Dermis microvascular lymphatic vessel endothelial cell (primary cell): ENCODE results near the gene PCDH1. TPM values are rescaled to one million over a fixed set of nuclear protein-coding genes. Genes with fewer than 3 reads are reported as not detected.

Source experiments
- DNase-seq, 2 donors: peaks; one replicate each; pipeline versions ENCODE4 v3.0.0 to v3.0.0-alpha.2; 2010; ENCODE audit warnings: low read depth in 2 of 2
- total RNA-seq: library from RNA; depleted of rRNA; stranded (reverse); fragments of >200 nt; gene quantifications from 2 replicates; pipeline ENCODE4 v1.2.1, GENCODE V29; 2014

PCDH1 gene
- total RNA-seq, 1 donor from 2014 or later = 37.4 TPM

DNA sequence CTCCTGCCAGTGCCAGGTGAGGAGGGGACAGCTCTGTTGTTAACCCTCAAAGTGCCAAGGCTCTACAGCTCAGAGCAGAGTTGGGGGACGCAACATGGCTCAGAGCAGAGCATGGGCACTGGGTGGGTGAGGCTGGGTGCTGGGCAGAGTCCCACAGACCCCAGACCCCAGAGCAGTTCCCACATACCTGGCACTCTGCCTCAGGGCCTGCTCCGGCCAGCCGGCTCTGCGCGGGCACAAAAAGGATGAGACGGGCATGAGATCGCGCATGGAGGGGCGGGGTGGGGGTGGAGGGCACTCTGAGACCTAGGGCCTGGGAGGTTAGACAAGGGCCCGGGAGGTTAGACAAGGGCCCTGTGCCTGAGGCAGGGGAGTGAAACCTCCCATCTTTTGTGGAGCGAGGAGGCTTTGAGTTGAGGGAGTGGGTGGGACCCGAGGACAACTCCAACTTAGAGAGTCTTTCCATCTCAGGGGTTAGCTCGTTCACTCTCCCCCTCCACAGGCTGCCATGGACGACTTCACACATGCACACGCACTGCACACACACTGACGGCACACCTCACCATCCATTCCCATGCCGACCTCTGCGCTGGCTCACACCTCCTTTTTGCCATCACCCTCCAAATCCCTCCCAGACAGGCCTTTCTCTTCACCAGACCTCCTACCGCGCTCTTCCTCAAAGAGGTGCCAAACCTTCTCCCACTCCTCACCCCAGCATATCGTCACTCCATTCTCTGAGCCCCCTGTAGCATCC is 22.0 kb downstream of the PCDH1 start:
- no peak for DNase-seq

DNA sequence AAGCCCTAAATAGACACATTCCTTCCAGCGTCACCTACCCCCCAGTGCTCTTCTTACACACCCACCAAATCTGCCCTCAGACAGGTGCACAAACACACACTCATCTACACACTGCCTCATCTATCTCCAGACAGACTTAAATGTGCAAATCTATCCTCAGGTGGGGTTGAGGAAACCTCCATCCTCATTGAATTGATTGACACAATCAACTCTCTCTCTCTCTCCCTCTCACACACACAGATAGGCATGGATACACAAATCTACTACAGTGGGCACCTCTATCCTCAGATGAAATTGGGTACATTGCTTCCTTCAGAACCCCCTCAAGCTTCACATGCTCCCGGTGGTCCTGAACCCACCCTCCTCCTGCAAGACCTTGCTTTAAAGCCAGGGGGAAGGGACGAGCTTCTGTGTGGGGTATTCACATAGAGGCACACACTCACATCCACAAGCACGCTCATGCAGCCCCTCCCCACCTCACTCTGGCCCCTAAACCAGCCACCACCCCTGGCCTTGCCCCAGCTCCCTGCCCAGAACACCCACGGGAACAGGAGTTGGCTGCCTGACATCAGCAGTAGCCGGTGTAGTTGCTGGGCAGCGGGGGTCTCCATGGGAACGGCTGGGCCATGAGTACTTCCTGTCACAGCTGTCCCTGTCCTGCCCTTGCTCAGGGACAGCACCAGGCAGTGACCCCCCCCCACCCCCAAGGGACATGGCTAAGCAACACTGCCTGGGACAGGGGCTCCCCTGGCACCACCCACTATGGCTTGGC is 22.8 kb downstream of the PCDH1 start:
- peak in 1 of 2 donors; percentile 15 for DNase-seq

DNA sequence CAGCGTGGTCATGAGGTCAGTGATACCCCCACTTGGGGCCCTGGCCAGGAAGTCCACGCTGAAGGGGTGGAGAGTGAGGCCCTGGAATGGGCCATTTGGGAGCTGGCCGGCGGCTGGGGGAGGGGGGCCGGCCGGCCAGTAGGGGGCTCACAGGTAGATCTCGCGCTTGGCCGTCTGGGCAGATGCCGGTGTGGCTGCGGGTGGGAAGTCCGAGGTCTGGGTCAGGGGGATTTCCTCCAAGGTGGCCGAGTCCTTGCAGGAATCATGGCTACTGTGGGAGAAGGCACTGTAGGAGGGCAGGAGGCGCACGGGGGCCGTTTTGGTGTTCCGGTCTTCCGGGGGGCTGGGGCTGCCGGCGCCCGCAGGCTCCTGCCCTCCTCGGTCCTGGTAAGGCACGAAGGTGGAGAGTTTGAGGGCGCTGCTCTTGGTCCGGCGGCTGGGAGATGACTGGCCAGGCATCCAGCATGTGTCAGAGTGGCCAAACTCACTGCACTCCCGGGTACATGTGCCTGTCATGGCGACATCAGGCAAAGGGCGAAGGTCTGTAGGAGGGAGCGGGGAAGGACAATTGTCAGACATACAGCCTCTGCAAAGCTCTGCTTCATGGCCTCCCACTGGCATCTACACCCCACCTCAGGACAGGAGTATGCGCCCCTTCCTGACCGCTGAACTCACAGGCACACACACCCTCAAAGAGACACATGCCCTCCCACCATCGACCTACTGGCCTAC is 24.1 kb downstream of the PCDH1 start:
- DNase-seq = no peak

- DNase-seq = no peak
Observed at GRCh38 chr5:141852448-141852847, 25.8 kb downstream of the PCDH1 start.

DNA sequence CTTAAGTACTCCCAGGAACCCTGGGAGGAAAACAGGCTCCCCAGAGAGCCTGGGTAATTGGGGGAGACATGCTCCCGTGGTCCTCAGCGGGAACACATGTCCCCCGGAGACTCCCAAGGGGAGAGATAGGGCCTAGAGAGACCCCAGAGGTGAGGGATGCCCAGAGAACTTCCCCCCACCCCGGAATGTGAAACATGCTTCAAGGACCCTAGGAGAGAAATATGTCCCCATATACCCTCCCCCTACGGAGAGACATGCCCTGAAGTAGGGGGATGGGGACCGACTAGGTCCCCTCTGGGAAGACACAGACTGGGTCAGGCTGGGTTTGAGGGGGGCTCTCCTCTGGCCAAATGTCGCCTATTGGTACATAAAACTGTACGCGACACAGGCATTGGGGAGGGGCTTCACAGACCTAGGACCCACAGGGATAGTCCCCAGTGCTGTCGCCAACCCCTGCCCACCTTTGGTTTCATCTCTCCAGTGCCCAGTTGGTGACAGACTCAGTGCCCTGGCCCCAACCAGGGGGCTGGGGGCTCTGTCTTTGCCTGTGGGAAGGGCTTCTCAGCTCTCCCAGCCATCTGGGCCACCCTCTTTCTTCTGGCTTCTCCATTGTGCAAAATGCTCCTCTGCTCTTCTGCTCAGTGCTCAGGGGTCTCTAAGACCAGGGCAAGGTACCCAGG is 26.9 kb downstream of the PCDH1 start:
- no peak for DNase-seq

GRCh38 chr5:141850786-141851185 is 27.4 kb downstream of the PCDH1 start:
- no peak for DNase-seq

GRCh38 chr5:141850244-141850768 is 27.9 kb downstream of the PCDH1 start:
- peak; percentile 16 to 35 for DNase-seq

- DNase-seq = peak; percentile 52 to 86
Observed at GRCh38 chr5:141849415-141850243, 28.6 kb downstream of the PCDH1 start.

- peak in 1 of 2 donors; percentile 95 for DNase-seq
Observed at GRCh38 chr5:141848744-141849414, 29.3 kb downstream of the PCDH1 start.

DNA sequence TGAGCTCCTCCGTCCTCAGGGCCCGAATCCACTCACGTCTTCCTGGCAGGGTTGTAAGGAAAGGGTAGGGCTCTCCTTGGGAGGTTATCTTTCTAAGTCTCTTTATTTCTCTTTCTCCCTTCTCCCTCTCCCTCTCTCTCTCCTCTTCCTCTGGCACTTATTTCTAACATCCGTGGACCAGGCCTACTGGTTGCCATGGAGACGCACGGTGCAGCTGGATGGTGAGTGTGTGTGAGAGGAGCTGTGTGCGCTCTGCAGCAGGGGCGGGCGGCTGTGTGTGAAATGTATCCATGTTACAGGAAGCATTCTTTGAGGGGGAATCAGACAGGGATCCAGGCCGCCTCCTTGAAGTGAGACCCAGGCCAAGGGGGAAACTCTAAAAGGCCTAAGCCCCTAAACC is 32.2 kb downstream of the PCDH1 start:
- DNase-seq = peak in 1 of 2 donors; percentile 31

DNA sequence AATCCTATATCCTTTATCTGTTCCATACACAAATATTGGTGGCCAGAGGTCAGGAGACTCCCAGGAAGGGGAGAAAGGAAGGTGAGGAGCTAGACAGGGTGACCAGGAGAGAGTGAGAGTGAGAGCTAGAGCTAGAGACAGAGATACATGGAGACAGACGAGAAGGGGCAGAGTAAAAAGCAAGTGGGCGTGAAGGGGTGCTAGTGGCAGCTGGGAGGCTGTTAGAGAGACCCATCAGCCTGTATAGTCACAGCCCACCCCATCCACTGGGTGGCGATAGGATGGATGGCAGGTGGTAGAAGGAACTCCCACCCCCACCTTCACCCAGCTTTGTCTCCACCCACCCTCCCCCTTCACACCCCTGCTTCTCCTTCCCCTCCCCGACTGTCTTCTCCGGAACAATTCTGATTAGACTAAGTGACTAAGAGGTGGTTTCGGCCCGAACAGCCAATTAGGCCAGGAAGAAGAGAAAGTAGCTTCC is 32.8 kb downstream of the PCDH1 start:
- no peak for DNase-seq

DNA sequence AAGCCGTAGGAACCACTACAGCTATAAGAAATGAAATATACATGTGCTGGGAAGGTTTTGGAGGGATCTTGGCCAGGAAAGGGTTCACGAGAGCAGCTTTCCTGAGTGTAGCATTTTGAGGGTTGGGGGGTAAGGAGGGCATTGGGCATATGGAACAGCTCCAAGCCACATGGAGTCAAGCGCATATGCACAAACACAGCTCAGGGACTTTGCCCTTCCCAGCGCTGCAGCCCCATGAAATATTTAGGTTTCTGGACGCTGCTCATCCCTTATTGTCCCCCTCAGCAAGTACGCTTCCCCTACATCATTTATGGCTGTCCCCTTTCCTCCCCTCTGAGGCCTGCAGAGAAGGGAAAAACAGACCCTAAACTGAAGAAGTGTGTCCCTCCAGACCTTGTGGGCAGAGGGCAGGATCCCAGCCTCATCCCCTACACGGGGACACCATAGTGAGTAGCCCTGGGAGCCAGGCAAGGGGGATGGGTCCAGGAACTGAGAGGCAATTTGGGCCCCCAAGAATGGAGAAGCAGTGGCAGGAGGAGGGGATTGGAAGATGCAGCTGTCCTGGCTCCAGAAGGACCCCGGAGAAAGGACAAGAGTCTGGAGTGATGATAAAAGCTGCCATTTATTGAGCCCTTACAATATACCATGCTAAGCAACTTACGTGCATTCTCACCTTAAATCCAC is 33.7 kb downstream of the PCDH1 start:
- no peak for DNase-seq

- peak in 1 of 2 donors; percentile 74 for DNase-seq
Observed at GRCh38 chr5:141843156-141843927, 34.9 kb downstream of the PCDH1 start.

- peak in 1 of 2 donors; percentile 24 for DNase-seq
Observed at GRCh38 chr5:141841378-141842180, 36.6 kb downstream of the PCDH1 start.

DNA sequence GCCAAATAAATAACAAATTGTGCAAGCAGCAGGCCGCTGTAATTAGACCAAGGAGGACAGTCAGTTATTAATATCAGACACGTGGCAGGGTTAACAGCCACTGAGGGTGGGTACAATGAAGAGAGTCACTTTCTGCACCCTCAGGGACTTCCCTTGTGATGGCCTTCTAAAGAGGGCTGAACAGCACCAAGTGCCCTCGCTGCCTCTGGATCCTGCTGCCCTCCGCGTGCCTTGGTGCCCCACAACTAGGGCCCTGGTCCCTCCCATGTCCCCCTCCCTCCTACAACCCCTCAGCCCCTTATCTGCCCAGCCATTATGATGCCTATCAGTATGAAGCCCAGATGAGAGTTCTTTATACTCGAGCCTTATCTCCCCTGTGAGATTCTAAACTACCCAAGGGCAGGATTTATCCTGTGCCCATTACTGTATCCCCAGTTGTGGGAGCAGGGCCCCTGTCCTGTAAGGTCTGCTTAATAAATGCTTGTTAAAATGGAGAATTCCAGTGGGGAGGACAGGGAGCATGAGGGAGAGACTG is 37.3 kb downstream of the PCDH1 start:
- no peak for DNase-seq

GRCh38 chr5:141840280-141840812 is 37.9 kb downstream of the PCDH1 start:
- DNase-seq = no peak

DNA sequence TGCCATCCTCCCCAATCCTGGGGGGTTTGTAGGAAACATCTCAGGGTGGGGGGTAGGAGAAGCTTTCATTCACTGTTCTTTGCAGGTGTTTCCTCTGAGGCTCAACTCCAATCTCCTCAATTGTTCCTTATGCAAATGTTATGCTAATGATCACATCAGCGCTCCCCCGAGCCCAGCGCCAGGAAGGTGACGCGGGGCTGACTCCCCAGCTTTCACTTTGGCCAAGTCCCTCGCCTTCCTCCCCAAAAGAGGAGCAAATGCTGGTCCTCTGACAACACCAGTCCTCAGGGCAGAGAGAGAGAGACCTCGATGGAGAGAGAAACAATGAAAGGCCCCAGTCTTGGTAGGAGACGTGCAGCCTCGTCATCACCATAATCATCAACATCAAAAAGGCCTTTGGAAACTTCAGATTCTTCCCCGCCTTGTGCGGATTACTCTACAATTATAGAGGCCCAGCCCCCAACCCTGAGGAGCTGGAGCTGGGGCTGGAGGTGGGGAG is 39.1 kb downstream of the PCDH1 start:
- peak in 1 of 2 donors; percentile 84 for DNase-seq
